GM13976 (cell line): ENCODE results near the gene RAB9A.

Experiments
- DNase-seq: peaks from one replicate; pipeline ENCODE4 v3.0.0; 2012; ENCODE audit warnings: low spot score
- CTCF ChIP-seq: IDR thresholded peaks from 2 replicates; pipeline ENCODE4 v1.5.1; 2012; ENCODE audit warnings: borderline replicate concordance, mild to moderate bottlenecking; ENCODE audit not compliant: insufficient read depth; ENCODE audit errors: extremely low read depth, missing control alignments, control extremely low read depth
- in situ Hi-C: fragments of 300-500 bp; cut with MboI; formaldehyde crosslinking; loops from one replicate; pipeline ENCODE4 v1.12.0; 2022; ENCODE audit warnings: low sequenced_read_pairs, mixed read lengths, inconsistent platforms; ENCODE audit not compliant: unreplicated experiment

The RAB9A gene

GRCh38 chrX:13650318-13650717 is 38.6 kb upstream of the RAB9A start:
- in situ Hi-C loops, result loop anchor here (25.0 kb wide), 1 partner anchor 563 kb away; no protein-coding TSS in a partner anchor
- DNase-seq, result no peak
- no peak for TF ChIP-seq CTCF

- no peak for TF ChIP-seq CTCF
- DNase-seq, result no peak
- in situ Hi-C loops, result loop anchor here (25.0 kb wide), 1 partner anchor 564 kb away; no protein-coding TSS in a partner anchor
These were observed 37.8 kb upstream of the RAB9A start for GRCh38 chrX:13651150-13651549.

GRCh38 chrX:13652287-13652793 is 36.6 kb upstream of the RAB9A start:
- in situ Hi-C loops, result loop anchor here (25.0 kb wide), 1 partner anchor 565 kb away; no protein-coding TSS in a partner anchor
- TF ChIP-seq CTCF, result no peak
- no peak for DNase-seq

GRCh38 chrX:13652850-13653693 is 35.9 kb upstream of the RAB9A start, which contains the start of gene TCEANC:
Gene TCEANC, plus strand, starts transcription at chrX:13653141. Its CDS starts 9,368 bp downstream, at chrX:13662509.
- peak; percentile 92 for DNase-seq
- in situ Hi-C loops, result loop anchor here (25.0 kb wide), 1 partner anchor 566 kb away; no protein-coding TSS in a partner anchor
- TF ChIP-seq CTCF, result no peak

- in situ Hi-C loops, result loop anchor here (25.0 kb wide), 1 partner anchor 567 kb away; no protein-coding TSS in a partner anchor
- no peak for DNase-seq
- no peak for TF ChIP-seq CTCF
These were observed 34.8 kb upstream of the RAB9A start for GRCh38 chrX:13654116-13654515.

- DNase-seq, result no peak
- in situ Hi-C loops, result loop anchor here (5.0 to 25.0 kb wide), 2 partner anchors 92 to 568 kb away; no protein-coding TSS in a partner anchor
- no peak for TF ChIP-seq CTCF
These were observed 33.3 kb upstream of the RAB9A start for GRCh38 chrX:13655674-13656073.
